ENCODE results near the gene KRTAP26-1. TPM values are rescaled to one million over a fixed set of nuclear protein-coding genes. Genes with fewer than 3 reads are reported as not detected.

Gene KRTAP26-1
- total RNA-seq (under 1 TPM in 1 of 2 donors, not detected in 1; 0.37 TPM), polyA plus RNA-seq (ENCODE audit: insufficient read depth, low read depth, low replicate concordance) (not detected)
- long read RNA-seq, donor 1: 0 reads
- long read RNA-seq, donor 2: 0 reads

GRCh38 chr21:30320215-30320614 is at the start of gene KRTAP26-1:
TSS of gene KRTAP26-1 (minus strand) at chr21:30320315. CDS start at chr21:30320035, 280 bp downstream.
- no peak within 1 kb of the TSS for H3K27ac ChIP-seq
- DNase-seq: no peak
- 75 to 83% methylated on average over 2 of the region's 2 CpGs for WGBS, 2 donors
- no peak within 1 kb of the TSS for H3K4me3 ChIP-seq
- H3K4me1 ChIP-seq: no peaks in the 10 kb centered on the region
- no peaks in the 10 kb centered on the region for H3K27me3 ChIP-seq
- H3K36me3 ChIP-seq (ENCODE audit: low read depth, missing control alignments): no peaks in the 10 kb centered on the region
- intact Hi-C loops (cut with DNase I; ENCODE audit: low total_unique reads): no loop called here
- H3K9me3 ChIP-seq: no peaks in the 10 kb centered on the region
- TF ChIP-seq CTCF (IDR thresholded peaks at IDR 0.05) (no peak), POLR2A (IDR thresholded peaks at IDR 0.05) (no peak)

- Histone ChIP-seq H3K4me1 (no peaks in the 10 kb centered on the region), H3K4me3 (no peak overlapping the region), H3K9me3 (no peaks in the 10 kb centered on the region), H3K36me3 (ENCODE audit: low read depth, missing control alignments) (no peaks in the 10 kb centered on the region), H3K27me3 (no peaks in the 10 kb centered on the region), H3K27ac (no peak overlapping the region)
- intact Hi-C loops (cut with DNase I; ENCODE audit: low total_unique reads): no loop called here
- WGBS, 2 donors: 56 to 60% methylated on average over 3 of the region's 3 CpGs
- DNase-seq: no peak
- TF ChIP-seq POLR2A (IDR thresholded peaks at IDR 0.05) (no peak), CTCF (IDR thresholded peaks at IDR 0.05) (no peak)
Measured at GRCh38 chr21:30355906-30356305, 35.8 kb upstream of the KRTAP26-1 start.

GRCh38 chr21:30354308-30355005 is 34.3 kb upstream of the KRTAP26-1 start:
- DNase-seq: no peak
- H3K27me3 ChIP-seq: no peaks in the 10 kb centered on the region
- WGBS, 2 donors: 53 to 76% methylated on average over 1 of the region's 1 CpG
- no peaks in the 10 kb centered on the region for H3K9me3 ChIP-seq
- no peak overlapping the region for H3K4me3 ChIP-seq
- no peak overlapping the region for H3K27ac ChIP-seq
- no peaks in the 10 kb centered on the region for H3K4me1 ChIP-seq
- TF ChIP-seq CTCF (IDR thresholded peaks at IDR 0.05): no peak
- no peak for TF ChIP-seq POLR2A (IDR thresholded peaks at IDR 0.05)
- intact Hi-C loops (cut with DNase I; ENCODE audit: low total_unique reads): no loop called here
- H3K36me3 ChIP-seq (ENCODE audit: low read depth, missing control alignments): no peaks in the 10 kb centered on the region

GRCh38 chr21:30351534-30351933 is 31.4 kb upstream of the KRTAP26-1 start:
- Histone ChIP-seq H3K36me3 (ENCODE audit: low read depth, missing control alignments) (no peaks in the 10 kb centered on the region), H3K27ac (no peak overlapping the region), H3K4me1 (no peaks in the 10 kb centered on the region), H3K4me3 (no peak overlapping the region), H3K27me3 (no peaks in the 10 kb centered on the region), H3K9me3 (no peaks in the 10 kb centered on the region)
- 90 to 92% methylated on average over 1 of the region's 1 CpG for WGBS, 2 donors
- no peak for DNase-seq
- TF ChIP-seq POLR2A (IDR thresholded peaks at IDR 0.05) (no peak), CTCF (IDR thresholded peaks at IDR 0.05) (no peak)
- intact Hi-C loops (cut with DNase I; ENCODE audit: low total_unique reads): no loop called here

- Histone ChIP-seq H3K4me1 (no peaks in the 10 kb centered on the region), H3K36me3 (ENCODE audit: low read depth, missing control alignments) (no peaks in the 10 kb centered on the region), H3K27me3 (no peaks in the 10 kb centered on the region), H3K9me3 (no peaks in the 10 kb centered on the region), H3K27ac (no peak overlapping the region), H3K4me3 (no peak overlapping the region)
- intact Hi-C loops (cut with DNase I; ENCODE audit: low total_unique reads): no loop called here
- WGBS, 2 donors: 59 to 60% methylated on average over 3 of the region's 3 CpGs
- no peak for TF ChIP-seq CTCF (IDR thresholded peaks at IDR 0.05)
- no peak for TF ChIP-seq POLR2A (IDR thresholded peaks at IDR 0.05)
- DNase-seq: no peak
Measured at GRCh38 chr21:30349572-30349971, 29.5 kb upstream of the KRTAP26-1 start.

Data from testis (tissue), 5 donors.